Cardiac fibroblast (primary cell): ENCODE data around the gene FBXO8.

Source experiments
- DNase-seq, 2 donors: peaks; one replicate each; pipeline versions ENCODE4 v3.0.0 to v3.0.0-alpha.2; 2010; ENCODE audit warnings: low read depth in 2 of 2
- H3K4me3 ChIP-seq, 2 donors: replicated peaks in 1 of 2; 1 replicate in 1 of 2; 2 replicates in 1 of 2; pipeline ENCODE4 v1.5.1; 2011; ENCODE audit warnings: low read depth in 2 of 2, low read length in 2 of 2, mild to moderate bottlenecking in 2 of 2, moderate library complexity in 1 of 2
- TF ChIP-seq, protein P1 (sequence below): IDR thresholded peaks from one replicate; pipeline ENCODE4 v1.5.1; 2011; ENCODE audit warnings: low read depth, mild to moderate bottlenecking, low read length, inconsistent platforms

Gene FBXO8

DNA sequence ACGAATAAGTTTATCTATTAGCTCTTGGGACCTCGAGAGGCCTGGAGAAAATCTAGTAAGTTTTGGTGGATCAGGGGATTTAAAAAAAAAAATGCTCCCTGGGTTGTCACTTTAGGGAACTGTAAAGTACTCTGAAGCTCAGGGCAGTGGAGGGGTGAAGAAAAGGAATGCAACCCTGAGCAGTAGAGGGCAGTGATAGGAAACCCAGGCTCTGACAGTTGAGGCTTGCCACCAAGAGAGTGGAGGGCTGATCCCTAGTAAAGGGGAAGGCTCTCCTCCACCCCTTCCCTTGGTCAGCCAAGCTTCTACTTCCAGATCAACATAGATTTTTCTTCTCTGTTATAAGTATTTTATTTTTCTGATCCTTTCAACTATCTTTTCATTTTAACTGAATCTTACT, 73.1 kb downstream of the FBXO8 start:
- no peak overlapping the region for H3K4me3 ChIP-seq
- DNase-seq: no peak

DNA sequence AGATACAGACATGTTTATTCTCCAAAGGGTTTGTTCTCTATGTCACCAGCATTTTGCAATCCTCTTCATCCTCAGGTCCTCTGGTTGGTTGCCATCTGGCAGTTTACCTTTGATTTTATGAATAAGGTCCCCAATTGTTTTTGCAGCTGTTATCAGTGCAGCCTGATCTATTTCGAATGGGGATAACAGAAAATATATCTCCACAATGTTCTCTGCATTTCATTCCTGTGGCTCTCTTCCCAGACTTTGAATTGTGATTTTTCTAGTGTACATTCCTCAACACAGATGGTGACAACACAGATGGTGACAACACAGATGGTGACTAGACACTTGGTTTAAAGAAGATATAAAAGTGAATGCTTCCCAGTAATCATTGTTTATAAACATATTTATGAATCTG, 74.1 kb downstream of the FBXO8 start:
- DNase-seq: no peak
- H3K4me3 ChIP-seq: no peak overlapping the region
- TF ChIP-seq, protein P1, sequence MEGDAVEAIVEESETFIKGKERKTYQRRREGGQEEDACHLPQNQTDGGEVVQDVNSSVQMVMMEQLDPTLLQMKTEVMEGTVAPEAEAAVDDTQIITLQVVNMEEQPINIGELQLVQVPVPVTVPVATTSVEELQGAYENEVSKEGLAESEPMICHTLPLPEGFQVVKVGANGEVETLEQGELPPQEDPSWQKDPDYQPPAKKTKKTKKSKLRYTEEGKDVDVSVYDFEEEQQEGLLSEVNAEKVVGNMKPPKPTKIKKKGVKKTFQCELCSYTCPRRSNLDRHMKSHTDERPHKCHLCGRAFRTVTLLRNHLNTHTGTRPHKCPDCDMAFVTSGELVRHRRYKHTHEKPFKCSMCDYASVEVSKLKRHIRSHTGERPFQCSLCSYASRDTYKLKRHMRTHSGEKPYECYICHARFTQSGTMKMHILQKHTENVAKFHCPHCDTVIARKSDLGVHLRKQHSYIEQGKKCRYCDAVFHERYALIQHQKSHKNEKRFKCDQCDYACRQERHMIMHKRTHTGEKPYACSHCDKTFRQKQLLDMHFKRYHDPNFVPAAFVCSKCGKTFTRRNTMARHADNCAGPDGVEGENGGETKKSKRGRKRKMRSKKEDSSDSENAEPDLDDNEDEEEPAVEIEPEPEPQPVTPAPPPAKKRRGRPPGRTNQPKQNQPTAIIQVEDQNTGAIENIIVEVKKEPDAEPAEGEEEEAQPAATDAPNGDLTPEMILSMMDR: no peak

More for the DNA sequence above, 73.1 kb downstream of the FBXO8 start:
- TF ChIP-seq, protein P1: no peak

DNA sequence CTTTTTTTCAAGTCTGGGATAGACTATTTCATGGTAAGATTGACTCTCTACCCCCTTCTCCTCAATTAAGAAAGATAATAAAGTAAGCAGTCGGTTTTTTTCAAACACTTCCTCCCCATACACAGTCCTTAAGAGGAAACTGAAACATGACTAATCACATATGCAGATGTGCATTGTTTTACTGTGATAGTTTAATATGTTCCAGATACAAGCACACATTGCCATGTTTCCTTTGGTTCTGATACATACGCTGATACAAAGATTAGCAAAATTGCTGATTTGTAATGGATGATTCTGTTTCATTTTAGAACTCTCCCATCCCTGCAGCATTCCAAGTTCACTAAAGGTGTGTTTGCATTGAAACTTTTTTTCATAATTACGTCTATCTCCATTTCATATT, 76.1 kb downstream of the FBXO8 start:
- no peak overlapping the region for H3K4me3 ChIP-seq
- TF ChIP-seq, protein P1: no peak
- DNase-seq: no peak

DNA sequence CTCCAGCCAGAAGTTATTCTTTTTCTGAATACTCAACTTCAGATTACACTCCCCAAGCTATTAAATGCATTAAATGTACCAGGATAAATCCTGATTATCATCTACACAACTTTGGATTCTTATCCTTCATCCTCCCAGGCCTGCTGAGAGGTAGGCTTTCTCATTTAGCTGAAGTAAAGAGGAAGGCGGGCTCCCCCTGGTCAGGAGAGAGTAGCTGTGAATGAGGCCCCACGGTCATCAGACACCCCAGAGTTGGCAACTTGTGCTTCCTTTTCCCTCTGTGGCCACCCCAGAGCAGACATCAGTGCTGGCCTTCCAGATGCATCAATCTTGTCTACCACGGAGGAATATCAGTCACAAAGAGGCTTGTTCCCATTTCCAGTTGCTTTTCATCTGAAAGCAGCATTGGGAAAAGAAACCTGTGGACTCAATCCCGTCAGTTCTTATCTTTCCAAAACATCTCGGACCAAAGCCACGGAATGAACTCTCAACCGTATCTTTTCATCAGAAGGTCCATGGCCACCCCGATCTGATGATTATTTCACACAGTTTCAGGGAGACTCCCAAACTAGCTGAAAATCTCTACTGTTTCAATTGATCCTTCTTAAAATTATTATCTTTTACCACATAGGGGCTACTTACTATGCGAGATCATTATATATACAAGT, 79.2 kb downstream of the FBXO8 start:
- TF ChIP-seq, protein P1: no peak
- H3K4me3 ChIP-seq: no peak overlapping the region
- DNase-seq: no peak

DNA sequence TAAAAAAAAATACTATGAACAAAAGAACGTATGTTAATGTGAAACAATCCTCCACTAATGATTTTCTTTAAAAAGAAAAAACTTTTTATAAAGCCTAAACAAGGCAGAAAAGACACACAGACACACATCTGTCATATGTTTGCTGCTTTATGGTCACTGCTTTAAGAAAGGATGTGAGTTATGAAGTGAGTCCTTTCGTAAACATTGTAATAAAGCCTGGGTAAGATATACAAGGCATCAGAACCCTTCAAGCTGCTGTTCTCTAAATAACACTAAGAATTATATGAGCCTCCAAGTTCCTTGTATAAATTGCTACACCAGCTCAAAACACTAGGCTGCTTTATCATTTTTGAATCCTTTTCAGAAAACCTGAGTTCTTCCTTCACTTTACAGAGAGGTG, 81.6 kb downstream of the FBXO8 start:
- no peak for DNase-seq
- TF ChIP-seq, protein P1: no peak
- H3K4me3 ChIP-seq: no peak overlapping the region

DNA sequence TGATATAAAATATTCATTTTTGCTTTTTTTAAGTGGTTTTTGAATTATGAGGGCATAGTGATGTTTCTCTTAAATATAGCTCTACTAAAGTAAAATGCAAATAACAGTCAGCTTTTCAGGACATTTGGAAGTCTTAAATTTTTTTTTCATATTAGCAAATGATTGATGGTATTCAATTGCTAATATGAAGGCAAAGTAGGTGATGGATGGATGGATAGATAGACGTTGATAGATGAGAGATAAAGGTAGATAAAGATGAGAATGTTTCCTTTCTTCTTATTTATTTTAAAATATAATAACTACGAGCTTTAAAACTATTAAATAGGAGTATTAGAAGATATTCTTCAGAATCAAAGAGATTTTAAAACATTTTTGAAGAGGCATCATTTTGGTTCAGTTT, 83.7 kb downstream of the FBXO8 start:
- H3K4me3 ChIP-seq: no peak overlapping the region
- DNase-seq: no peak
- TF ChIP-seq, protein P1: no peak

DNA sequence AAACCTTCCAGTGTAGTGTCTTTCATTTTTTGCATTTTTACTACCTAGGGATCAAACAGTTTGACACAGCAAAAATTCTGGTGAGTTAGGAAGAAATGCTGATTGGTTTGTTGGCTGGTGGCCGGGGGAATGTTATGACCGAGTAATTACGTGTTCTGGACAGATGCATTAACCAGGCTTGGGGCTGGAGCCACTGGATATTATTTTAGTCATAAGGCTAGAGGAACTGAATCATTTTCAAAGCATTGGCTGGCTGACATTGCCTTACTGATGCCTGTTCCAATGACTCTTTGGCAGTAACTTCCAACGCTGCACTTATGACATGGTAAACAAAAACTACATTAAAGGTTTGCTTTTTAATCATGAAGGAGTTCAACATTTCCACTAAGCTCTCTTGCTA, 84.6 kb downstream of the FBXO8 start:
- DNase-seq: peak; percentile 89 to 96
- H3K4me3 ChIP-seq: no peak overlapping the region
- TF ChIP-seq, protein P1: no peak
